GM19023 (cell line): ENCODE data around the gene WNT9A.

ENCODE experiments used
- ATAC-seq: cut with Tn5 transposase; IDR thresholded peaks from one replicate; pipeline ENCODE4 v1.9.1; 2021; ENCODE audit warnings: mild to moderate bottlenecking, moderate library complexity; ENCODE audit not compliant: unreplicated experiment

The WNT9A gene

DNA sequence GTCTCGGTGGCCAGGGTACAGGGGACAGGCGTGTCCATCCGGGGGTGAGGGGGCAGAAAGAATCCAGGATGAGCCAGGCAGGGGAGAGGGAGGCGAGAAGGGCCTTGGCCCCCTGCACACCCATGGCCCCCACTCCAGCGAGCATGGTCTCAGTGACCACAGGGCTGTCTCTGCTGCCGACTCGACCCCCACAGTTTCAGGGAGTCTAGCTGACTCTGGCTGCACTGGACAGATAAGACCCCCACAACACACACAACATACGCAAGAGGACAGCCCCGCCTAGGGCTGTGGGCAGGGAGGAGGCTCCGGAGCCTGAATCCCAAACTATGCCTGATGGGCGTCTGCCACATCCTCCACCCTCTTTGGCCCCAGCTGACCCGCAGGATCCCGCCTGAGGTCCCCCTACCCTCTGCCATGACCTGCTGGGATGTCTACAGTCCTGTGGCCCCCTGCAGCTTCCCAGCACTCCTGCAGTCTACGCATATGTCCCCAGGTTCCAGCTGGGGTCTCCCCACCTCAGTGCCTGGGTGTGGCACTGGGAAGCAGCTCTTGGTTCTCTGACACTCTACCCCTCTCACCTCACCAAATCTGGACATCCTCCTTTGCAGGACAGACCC is 22.0 kb downstream of the WNT9A start:
- ATAC-seq: no peak

DNA sequence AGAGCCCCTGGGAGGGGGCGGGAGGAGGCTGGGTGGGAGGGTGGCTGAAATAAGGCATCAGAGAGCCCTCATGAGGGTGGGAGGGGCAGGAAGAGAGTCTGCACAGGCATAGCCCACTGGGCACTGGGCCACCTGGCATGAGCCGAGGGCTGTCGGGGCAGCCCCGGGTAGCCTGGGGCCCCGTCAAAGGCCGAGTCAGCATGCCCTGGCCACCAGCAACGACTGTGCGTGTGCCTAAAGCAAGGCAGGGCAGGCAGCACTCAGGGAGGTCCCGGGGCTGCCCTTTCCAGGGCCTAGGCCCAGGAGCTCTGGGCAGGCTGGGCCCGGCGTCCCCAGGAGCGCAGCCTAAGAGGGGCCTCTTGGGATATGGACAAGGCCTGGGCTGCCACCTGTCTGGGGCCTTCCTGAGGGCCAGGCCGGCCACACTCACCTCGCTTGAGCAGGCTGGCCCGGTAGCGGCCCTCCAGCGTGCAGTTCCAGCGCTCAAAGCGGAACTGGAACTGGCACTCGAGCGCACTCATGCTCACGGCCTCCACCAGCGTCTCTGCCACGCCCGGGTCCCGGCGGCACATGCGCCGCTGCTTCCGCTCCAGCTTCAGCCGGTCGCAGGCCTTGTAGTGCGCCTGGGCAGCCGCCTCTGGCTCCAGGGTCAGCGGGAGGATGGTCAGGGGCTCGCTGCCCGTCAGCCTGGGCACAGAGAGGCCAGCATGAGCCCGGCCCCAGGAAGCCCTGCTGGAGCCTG is 22.7 kb downstream of the WNT9A start:
- ATAC-seq: no peak

DNA sequence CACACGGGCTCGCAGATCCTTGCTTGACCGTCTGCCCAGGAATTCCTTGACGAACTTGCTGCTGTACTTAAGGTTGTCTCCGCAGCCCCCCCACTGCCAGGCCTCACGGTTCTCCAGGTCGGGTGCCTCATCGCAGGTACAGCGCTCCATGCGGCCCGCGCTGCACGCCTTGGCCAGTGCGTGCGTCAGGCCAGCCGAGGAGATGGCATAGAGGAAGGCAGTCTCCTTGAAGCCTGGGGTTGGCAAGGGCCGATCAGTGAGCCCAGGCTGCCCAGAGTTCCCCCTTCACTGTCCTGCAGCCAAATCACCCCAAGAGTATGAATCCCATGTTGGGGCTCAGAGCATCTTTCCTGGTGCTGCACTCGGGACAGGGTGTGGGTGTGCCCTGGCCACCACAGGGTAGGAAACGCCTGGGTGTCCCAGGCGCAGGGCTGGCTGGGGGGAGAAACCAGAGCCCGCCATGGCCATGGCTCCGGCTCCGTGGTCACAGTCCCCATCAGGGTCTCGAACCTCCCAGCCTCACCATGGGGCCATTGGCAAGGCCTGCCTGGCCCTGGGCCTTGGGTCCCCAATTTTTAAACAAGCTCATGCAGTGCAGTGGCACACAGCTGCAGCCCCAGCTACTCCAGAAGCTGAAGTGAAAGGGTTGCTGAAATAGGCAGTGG is 23.4 kb downstream of the WNT9A start:
- no peak for ATAC-seq

DNA sequence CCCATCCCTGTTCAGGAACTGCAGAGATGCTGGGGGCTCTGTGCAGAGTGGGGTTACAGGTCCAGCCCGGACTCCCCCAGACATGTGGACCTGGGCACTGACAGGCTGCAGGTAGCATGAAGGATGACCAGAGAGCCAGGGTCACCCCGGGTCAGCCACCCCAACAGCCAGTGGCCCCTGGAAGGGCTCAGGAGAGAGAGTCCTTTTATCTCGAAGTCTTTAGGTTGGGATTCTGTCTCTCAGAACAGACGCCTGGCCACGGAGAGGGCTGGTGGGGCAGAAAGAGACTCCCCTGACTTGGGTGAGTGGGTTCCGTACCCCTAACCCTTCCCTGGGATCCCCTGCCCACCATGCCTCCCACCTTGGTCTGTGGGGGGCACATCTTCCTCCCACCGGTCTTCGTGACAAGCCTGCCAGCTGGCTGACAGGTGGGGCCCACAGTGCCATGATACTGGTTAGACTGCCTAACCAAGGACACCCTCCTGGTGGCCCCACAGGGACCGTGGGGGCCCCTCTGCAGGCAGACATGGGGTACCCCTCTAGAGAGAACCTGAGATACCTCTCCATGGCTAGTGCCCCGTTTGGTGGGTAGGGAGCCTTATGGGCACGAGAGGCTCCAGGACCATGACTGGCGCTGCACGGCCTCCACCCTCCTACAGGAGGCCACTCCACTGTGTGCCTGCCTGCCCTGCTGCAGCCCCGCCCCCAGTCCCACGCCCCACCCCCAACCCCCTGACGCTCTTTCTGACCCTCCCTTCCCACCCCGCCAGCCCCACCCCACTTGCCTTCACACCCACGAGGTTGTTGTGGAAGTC is 24.2 kb downstream of the WNT9A start:
- no peak for ATAC-seq

DNA sequence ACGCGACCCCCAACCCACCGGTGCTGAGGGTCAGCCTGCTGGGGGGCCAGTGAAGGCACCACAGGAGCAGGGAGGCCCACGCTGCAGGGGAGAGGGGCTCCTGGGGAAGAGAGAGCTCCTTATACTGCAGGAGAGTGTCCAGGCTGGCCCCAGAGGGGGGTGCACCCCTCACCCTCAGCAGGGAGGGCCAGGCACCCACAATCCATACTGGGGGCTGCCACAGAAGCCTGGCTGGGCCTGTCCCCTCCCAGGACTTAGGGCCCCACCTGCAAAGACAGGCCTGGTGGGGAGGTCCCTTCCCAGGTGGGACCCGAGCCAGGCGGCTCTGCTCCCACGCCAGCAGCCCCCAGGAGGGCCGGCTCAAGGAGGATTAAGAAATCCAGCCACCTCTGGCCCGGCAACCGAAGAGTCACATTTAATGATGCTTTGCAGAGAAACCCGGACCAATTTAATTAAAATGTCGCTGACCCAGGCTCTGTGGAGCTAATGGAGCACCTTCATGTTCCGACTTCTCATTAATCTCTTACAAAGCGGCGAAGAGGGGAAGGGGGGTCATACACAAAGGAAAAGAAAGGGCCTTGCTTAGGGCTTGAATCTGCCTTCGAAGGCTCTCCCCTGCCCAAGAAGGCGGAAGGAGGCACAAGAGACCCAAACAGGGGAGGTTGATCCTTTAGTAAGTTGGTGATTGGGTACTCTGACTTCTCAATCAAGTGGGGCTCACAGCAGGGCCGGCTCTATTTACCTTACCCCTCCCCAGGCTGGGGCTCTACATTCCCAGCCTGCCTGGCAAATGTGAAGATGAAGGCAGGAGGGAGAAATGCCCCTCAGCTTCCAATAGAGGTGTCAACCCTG is 25.0 kb downstream of the WNT9A start:
- ATAC-seq: no peak

DNA sequence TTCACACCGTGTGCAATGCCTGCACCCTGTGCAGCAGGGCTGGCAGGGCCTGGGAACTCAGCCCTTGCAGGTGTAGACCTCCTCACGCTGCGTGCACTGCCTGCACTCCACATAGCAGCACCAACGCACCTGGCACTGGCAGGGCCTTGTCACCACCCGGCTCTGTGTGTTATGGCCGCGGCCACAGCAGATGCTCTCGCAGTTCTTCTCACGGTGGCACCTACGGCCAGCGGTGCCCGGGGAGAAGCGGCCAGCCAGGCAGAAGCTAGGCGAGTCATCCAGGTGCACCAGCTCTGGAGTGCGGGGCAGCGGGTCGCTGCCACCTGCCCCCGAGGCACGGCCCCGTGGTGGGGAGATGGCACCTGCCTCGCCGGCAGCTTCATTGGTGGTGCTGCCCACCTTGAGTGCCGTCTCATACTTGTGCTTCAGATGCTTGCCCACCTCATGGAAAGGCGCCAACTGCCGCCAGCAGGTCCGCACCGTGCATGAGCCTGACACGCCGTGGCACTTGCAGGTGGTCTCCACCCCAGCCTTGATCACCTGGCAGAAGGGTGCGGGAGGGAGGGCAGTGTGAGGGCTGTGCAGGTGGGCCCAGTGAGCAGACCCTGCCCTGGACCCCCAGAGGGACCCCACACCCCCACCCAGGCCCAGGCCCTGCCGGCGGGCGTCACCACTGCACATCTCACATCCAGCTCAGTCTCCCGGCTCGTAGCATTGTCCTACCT is 26.1 kb downstream of the WNT9A start:
- no peak for ATAC-seq

DNA sequence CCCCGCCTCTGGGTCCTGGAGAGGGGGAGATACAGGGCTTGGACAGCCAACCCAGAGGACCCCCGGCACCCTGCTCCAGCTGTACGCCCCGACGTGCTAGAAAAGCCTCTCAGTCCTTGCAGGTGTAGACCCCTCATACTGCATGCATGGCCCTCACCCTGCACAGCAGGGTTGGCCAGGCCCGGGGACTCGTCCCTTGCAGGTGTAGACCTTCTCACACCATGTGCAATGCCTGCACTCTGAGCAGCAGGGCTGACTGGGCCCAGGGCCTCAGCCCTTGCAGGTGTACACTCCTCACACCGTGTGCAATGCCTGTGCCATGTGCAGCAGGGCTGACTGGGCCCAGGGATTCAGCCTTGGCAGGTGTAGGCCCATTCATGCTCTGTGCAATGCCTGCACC is 26.8 kb downstream of the WNT9A start:
- ATAC-seq: no peak

DNA sequence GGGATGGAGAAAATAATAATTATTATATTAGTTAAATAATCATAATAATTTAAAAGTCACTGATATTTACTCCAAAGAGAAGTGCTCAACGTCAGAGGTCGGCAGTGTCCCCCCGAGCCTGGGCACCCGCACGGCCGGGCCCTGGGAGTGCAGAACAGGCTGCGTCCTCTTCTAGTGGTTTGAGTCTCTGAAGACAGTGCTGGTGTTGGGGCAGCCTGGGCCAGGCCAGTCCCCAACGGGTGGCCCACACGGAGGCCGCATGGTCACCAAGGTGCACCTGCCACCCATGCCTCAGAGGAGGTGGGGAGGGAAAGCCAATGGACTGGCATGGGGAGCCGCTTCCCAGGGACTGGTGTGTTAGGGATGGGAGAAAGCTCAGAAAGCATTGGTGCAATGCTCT is 27.3 kb downstream of the WNT9A start:
- no peak for ATAC-seq

DNA sequence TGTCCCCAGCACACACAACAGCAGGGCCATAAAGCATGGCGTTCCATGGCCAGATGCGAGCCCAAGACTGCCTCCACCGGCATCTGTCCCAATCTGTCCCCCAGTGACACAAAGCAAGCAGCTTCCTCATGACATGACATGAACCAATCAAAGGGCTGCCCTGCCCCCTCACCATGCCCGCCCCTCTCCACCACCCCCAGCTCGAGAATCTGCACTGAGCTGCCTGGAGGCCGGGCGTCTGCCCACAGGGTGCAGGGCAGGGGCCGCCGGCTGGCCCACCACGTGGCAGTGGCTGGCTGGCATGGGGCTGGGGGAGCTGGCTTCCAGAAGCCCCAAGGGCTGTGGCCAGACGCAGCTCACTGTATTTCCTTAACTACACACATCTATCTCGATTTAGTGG is 27.8 kb downstream of the WNT9A start:
- ATAC-seq: no peak

DNA sequence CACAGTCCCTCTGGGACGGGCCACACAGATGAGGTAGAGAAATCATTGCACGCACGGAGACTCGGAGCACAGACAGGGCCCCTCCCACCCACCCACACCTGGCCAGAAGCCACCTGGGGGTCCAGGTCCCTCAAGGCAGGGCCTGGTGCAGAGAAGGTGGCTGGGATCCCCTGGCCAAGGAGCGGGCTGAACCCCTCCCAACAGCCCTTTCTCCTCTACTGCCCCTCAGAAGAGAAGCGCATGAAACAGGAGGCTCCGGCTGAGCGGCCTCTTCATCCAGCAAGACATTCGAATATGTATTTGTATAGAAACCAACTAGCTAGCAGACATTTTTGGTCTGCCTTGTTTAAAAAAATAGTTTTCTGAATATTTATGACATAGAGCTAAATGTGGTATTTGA is 29.0 kb downstream of the WNT9A start:
- ATAC-seq: no peak

DNA sequence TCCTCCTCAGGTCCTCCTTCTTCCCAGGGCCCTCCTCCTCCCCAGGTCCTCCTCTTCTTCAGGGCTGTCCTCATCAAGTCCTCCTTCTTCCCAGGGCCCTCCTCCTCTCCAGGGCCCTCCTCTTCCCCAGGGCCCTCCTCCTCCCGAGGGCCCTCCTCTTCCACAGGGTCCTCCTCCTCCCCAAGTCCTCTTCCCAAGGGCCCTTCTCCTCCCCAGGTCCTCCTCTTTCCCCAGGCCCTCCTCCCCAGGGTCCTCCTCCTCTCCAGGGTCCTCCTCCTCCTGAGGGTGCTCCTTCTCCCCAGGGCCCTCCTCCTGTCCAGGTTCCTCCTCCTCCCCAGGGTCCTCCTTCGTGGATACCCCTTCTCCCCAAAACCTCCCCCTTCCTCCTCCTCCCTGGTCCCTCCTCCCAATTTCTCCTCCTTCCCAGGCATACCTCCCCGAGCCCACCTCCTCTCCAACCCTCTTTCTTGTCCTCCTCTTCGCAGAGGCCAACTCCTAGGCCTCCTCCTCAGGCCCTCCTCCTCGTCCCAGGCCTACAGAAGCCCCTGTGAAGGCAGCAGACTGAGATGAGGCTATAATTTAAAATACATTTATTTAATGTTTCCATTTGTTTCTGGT is 29.5 kb downstream of the WNT9A start:
- no peak for ATAC-seq

DNA sequence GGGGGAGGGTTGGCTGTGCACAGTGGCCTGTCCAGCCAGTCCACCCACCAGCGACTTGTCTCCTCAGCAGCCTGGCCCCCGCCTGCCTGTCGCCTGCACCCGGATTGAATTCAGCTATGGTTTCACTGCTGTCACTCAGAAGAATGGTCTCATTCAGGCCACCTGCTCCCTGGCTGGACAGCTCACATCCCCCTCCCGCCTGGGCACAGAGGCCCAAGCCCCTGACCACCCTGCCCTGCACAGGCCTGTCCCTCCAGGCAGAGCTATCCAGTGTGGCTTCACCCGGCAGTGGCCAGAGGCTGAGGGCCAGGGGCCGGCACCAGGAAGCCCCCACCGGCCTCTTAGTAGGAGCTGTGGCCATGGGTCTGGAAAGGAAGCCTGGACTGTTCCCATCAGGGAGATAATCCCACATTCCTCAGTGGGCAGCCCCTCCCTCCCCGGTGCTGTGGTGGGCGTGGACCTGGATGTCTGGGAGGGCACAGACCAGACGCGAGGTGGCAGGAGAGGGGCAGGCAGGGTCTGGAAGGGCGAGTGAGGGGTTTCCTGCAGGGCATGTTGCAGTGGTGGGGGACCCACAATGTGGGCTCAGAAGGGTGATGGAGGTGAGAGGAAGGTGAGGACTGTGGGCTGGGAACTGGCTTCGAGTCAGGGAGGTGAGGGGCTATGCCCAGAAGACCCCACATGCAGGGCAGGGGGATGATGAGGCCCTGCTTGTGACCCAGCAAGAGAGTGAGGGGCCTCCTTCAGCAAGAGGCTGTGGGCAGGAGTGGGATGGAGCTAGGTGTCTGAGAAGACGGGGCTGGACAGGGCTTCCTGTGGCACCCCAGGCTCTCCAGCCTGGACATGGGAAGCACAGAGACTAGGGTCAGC is 30.4 kb downstream of the WNT9A start:
- ATAC-seq: no peak

DNA sequence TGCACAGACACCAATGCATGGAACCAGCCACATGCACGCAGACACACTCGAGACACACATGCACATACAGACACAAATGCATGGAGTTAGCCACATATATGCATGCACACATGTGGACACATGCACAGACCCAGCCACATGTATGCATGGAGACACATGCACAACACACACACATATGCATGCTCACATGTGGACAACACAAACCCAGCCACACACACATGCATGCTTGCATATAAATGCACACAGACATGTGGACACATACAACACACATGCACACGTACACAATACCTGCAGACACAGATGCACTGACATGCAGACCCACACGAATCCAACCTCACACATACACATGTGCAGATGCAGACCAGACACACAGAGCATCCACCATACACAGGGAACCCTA is 31.1 kb downstream of the WNT9A start:
- ATAC-seq: no peak

DNA sequence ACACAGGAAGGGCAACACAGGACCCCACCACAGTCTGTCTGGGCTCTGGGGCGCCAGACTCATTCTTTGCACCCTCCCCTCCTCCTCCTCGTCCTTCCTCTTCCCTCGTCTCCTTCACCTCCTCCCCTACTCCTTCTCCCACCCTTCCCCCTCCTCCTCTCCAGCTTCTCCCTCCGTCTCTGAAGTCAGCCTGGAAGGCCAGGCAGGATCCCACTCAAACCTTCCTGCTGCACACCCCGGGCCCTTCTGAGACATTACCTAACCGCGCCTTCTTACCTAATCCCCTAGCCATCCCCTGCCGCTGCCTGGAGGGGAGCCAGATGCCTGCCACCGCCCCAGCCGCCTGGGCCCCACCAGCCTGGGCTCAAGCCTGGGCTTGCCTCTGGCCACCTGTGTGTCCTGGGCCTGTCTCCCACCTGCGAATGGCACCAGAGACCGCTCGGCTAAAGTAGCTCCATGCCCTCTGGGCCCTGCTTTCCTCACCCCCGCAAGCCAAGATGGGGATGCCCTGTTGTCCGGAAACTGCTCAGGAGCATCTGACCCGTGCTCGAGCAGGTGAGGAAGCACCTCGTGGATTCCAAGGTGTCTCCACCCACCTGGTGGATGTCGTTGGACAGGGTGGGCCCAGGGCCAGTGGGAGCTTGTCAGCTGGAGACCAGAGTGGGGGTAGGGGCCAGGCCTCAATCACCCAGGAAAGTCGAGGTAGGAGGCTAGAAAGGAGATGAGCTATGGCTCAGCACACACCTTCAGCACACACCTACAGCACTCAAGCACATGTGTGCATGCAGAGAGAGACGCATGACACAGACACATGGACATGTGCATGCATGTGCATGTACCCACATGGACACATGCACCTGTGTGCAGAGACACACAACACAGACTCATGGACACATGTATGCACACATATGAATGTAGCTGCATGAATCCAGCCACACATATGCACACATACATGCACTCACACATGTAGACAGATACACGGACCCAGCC is 31.9 kb downstream of the WNT9A start:
- ATAC-seq: no peak

DNA sequence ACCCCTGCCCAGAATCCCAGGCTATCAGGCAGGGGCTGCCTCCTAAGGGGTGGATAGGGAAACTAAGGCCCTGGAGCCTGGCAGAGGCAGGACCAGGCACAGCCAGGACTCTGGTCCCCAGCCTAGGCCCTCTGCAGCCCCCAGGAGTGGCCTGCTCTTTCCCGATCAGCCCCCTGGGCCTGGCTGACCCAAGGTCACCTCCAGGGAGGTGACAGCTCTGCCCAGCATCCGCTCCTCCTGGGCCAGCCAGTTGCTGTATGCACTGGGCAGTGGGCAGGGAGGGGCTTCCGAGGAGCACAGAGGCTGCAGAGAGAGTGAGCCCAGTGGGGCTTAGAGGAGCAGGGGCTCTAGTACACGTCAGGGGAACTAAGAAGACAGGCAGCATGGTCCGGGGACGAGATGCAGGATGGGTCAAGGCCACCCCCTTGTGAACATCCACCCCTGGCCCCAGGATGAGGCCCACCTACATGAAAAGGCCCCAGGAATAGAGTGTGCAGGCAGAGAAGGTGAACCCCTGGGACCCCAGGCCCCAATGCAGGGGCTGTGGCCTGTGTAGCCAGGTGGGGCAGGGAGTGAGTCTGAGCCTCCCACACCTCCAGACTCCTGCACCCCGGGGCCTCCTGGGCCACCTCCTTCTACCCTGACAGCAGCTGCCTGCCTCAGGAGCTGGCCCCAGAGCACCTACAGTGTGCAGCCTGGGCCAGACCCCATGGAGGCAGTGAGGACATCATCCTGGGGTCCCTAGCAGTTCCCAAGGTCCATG is 32.8 kb downstream of the WNT9A start:
- no peak for ATAC-seq
